ENCODE results near the gene PPP2R1A.
"Not testable (repeated sequence)": the region's sequence is repeated elsewhere in the genome, so short reads cannot be mapped to it uniquely, and the experiment has no call there.

PPP2R1A gene

GRCh38 chr19:52248241-52248640 is 58.4 kb downstream of the PPP2R1A start:
- no peak for DNase-seq

DNA sequence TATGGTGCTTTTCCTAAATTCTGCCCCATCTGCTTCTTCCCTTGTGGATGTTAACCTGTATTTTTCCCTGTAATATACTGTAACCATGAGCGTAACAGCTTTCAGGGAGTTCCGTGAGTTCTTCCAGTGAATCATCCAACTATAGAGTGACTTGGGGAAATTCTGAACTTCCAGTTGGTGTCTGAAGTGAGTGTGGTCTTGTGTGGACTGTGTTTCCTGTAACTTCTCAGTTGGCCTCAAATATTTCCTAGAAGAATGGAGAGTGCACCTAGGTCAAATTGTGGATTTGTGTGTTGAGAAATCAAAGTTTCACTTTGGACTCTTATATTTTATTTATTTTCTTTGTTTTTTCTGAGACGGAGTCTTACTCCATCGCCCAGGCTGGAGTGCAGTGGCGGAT is 68.6 kb downstream of the PPP2R1A start:
- no peak for DNase-seq

DNA sequence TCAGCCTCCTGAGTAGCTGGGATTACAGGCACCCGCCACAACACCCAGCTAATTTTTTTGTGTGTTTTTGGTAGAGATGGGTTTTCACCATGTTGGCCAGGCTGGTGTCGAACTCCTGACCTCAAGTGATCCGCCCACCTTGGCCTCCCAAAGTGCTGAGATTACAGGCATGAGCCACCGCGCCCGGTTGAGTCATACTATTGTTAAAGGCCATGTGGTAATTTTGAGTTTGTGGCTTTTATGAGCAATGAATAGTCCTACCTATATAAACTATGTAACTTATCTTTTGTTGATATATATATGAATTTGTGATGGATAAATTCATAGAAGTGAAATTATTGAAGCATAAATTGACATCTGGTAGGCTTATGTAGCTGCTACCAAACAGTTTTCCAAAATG is 75.7 kb downstream of the PPP2R1A start:
- not testable (repeated sequence) for DNase-seq

DNA sequence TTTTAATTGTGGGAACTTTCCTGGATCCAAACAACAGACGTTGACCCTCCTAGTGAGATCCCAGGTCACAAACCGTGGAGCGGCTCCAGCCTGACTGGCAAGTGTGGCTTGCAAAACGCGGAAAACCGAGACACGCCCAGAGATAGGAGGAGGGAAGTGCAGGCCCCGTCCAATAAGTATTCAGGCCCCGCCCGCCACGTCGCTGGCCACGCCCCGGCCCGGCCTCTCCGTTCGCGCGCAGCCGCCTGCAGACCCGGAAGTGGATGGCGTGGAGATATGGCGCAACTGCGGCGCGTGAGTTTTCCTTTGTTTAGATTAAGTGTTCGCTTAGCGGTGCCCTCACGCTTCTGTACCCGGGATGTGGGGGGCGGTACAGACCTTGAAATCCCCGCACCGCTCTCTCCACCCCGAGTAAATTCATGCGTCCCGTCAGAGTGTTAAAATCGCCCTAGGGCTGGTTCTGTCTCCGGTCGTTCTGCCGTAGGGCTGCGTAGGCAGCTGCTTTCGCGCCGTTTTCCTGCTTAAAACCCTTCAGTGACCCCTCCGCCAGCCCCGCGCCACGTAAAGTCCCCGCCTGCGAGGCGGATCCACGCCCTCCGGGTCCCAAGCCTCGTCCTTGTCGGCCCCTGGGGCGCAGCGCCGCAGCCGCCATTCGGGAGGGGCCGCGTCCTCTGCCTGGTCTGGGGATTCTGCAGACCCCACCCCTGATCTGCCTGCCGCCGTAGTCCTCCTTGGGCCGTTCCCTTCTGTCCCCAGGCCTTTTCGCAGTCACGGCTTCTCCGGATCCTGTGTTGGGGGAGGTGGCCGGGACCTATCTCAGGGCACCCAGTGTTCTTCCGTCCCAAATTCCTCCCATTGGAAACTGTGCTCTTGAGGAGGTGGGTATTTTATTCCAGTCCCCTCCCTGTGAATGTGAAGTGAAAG is 79.7 kb downstream of the PPP2R1A start, which contains the start of gene ZNF766:
Gene ZNF766, plus strand, starts transcription at position 250 of the 924 bp plus-strand sequence. Its CDS starts 27 bp downstream, at position 277.
- peak; percentile 94 for DNase-seq

DNA sequence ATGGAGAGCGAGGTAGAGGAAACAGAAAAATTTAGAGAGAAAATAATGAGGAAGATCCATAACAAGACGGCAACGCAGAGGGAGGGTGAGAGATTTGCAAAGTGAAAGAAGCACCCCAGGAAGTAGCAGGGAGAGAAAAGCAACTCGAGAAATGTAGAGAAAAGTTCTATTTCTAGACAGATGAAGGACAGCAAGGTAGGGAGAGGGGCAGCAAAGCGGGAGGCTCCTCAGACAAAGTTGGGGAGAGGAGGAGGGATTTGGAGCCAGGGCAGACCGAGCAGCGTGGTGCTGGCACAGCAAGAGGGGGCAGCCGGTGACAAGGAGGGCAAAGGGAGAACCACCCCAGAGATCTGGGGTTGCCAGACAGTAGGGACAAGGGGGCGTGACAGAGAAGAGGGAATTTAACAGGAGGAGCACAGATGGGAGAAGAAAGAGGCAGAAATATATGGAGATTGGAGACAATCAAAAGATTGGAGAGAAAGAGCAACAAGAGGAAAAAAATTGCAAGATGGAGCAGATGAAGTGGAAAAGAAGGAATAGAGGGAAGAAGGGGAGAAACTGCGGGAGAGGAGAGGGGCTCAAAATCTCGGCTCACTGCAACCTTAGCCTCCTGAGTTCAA is 80.5 kb downstream of the PPP2R1A start:
- DNase-seq = peak; percentile 9

DNA sequence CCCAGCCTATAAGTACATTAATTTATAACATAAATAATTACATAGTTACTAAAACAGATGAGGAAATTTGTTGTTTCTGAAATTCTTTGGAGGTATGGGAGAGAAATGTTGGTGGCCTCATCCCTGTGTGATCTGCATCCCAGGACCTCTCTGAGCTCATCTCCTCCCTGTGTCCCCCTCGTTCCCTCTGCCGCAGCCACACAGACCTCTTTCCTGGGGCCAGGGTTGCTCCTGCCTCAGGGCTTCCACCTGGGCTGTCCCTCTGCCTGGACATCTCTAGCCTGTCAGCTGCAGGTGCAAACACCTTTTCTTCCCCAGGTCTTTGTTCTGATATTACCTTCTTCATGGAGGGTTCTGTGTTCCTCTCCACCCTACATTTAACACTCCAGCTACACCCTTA is 83.4 kb downstream of the PPP2R1A start:
- no peak for DNase-seq

GRCh38 chr19:52274191-52274590 is 84.3 kb downstream of the PPP2R1A start:
- no peak for DNase-seq

DNA sequence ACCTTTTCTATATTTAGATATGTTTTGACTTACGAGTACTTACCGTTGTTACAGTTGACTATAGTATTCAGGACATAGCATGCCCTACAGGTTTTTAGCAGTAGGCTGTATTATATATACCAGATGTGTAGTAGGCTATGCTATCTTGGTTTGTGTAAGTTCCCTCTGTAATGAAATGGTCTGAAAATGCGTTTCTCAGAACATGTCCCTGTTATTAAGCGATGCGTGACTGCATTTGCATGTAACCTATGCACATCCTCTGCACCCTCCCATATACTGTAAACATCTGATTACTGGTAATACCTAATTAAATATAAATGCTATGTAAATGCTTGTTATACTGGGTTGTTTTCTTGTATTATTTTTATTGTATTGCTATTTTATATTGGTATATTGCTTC is 86.1 kb downstream of the PPP2R1A start:
- no peak for DNase-seq

- DNase-seq = no peak
These were observed 87.6 kb downstream of the PPP2R1A start for GRCh38 chr19:52277471-52277870.

Data from NCI-H1694 (cell line).